GM18858 (cell line): ENCODE measurements around the gene VAMP7.
"Not testable (repeated sequence)": the region's sequence is repeated elsewhere in the genome, so short reads cannot be mapped to it uniquely, and the experiment has no call there.

Source experiments
- ATAC-seq: cut with Tn5 transposase; IDR thresholded peaks from one replicate; pipeline ENCODE4 v1.9.1; 2021; ENCODE audit not compliant: unreplicated experiment

VAMP7 gene, protein sequence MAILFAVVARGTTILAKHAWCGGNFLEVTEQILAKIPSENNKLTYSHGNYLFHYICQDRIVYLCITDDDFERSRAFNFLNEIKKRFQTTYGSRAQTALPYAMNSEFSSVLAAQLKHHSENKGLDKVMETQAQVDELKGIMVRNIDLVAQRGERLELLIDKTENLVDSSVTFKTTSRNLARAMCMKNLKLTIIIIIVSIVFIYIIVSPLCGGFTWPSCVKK

DNA sequence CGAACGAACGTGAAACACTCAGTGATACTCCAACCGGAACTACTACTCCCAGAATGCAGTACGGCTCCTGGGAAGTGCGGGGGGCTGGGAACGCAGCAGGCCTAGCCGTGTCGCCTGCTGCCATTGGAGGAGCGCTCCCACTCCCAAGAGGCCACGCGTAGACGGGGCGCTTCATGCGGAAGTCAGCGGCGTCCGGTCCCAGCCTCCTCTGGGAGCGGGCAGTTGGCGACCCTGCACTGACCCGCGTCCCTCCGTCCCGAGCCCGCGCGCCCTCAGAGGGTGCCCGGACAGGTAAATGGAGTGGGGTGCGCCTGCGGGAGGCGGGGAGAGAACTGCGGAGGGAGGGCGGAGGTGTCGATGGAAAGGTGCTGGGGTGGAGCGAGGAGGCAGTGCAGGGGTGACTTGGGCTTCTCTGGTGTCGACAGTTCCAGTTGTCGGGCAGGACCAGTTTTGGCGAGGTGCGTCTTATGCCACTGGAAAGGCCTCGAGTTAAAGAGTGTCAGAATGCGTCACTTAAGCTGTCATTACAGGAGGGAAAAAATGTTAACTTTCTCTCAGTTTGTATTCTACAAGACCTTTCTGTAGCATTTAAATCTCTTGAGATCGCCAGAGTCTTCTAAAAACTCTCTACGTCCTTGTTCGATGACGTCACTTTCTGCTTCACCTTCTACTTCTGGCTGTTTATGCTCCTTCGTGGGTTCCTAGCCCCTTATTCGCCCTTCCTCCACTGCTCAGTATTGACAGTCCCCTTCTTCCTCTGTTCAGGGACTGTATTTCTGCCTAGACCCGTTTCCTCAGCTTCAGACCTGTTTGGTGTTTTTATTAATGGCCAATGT is at the start of gene VAMP7:
TSS of gene VAMP7 (plus strand) at position 188 of the 836 bp plus-strand sequence. CDS start 8,122 bp downstream, outside the sequence.
- ATAC-seq, result peak; percentile 92

DNA sequence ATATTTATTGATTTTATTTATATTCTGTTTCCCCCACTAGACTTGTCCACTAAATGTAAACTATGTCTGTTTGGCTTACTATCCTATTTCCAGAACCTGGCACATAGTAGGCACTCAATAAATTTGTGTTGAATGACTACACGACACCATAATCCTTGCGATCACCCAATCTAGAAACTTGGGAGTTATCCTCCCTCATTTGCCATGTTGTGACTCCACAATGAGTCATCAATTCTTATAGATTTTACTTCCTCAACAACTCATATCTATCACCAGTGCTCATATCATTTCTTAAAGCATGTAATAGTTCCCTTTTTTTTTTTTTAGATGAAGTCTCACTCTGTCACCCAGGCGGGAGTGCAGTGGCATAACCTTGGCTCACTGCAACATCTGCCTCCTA is 39.9 kb upstream of the VAMP7 start:
- no peak for ATAC-seq

DNA sequence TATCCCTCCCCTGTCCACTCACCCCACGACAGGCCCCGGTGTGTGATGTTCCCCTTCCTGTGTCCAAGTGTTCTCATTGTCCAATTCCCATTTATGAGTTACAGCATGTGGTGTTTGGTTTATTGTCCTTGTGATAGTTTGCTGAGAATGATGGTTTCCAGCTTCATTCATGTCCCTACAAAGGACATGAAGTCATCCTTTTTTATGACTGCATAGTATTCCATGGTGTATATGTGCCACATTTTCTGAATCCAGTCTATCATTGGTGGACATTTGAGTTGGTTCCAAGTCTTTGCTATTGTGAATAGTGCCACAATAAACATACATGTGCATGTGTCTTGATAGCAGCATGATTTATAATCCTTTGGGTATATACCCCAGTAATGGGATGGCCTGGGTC is 29.4 kb upstream of the VAMP7 start:
- not testable (repeated sequence) for ATAC-seq

DNA sequence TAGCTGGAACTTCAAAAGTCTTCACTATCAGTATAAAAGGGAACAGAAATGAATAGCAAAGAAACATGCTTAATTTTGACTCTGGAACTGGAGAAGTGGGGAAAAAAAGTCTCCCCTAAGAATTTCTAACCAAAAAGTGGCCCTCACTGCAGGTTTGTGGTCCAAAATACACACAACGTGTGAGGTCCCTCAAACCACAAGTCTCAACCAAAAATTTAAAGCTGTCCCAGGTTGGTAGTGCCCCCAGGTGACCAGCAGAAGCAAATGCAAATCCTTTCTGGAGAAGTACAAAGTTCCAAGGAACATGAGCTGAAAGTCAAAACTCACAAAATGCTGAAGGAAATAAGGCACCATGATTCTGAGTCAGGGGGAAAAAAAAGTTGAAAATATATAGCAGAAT is 23.6 kb upstream of the VAMP7 start:
- ATAC-seq, result no peak

DNA sequence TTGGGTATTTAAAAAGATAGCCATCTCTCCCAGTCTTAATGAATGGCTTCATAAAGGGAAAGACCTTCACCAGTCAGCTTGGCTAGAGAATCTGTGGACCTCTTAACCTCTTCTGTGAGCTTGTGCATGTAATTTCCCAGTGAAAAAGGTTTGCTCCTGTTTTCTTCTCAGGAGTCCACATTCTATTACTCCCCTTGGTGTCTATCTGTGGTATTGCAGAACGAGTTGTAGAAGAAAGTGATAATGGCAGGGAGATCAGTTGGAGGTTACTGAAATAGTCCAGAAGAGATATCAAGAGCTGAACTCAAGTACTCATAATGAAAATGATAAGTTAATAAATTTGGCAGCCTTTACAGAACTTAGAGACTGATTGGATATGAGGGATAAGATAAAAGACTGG is 16.5 kb upstream of the VAMP7 start:
- ATAC-seq, result no peak

DNA sequence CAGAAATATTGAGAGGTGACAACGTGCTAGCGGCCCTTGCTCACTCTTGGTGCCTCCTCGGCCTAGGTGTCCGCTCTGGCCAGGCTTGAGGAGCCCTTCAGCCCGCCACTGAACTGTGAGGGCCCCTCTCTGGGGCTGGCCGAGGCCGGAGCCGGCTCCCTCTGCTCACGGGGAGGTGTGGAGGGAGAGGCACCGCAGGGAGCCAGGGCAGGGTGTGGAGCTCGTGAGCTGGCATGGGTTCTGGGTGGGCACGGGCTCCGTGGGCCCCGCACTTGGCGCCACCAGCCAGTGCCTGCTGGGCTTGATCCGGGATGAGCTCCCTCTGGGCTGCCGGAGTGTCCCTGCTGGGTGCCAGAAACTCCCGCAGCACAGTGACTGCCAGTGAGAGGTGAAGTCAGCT is 16.0 kb upstream of the VAMP7 start:
- ATAC-seq, result no peak

DNA sequence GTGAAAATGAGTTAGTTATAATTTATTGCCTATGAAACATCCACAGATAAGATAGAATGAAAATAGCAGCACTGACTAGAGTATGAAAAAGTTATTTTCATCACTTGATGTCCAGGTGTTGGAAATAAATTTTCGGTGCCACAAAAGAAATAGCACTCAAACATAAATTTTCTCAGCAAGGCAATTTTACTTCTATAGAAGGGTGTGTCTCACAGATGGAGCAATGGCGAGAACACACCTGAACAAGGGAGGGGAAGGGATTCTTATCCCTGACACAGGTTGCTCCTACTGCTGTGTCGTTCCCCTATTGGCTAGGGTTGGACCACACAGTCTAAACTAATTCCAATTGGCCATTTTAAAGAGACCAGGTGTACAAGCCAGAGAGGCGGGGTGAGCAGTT is 13.3 kb upstream of the VAMP7 start:
- no peak for ATAC-seq

DNA sequence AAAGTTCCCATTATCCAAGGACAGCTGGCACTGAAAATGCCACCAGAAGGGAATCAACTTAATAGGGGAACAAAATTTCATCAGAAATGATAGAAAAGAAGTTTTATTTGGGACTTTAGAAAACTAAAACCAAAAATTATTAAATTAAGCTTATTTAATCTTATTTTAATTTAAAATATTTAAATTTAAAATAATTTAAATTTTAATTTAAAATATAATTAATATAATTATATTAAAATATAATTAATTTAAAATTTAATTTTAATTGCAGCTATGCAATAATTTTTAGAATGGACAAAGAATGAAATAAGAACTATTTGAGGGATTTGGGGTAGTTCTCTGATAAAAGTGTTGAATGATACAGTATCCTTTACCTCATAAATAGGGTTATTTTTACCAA is 10.2 kb upstream of the VAMP7 start:
- ATAC-seq, result no peak

DNA sequence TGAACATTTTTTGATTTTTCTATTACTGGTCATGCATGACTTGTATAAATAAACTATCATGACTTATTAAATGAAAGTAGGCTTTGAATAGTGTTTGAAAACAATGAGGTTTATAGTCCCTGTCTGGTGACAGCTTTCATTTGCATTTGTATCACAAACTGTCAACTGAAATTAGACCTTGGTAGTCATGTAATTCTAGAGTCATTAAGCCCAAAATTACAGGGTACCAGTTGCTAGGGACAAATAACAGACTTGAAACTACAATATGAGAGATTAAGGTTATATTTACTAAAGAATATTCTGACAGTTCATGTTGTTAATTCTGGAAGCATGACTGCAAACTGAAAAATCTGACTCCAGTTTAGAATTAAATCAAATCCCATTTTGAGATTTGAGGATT is 9.2 kb upstream of the VAMP7 start:
- ATAC-seq, result no peak

DNA sequence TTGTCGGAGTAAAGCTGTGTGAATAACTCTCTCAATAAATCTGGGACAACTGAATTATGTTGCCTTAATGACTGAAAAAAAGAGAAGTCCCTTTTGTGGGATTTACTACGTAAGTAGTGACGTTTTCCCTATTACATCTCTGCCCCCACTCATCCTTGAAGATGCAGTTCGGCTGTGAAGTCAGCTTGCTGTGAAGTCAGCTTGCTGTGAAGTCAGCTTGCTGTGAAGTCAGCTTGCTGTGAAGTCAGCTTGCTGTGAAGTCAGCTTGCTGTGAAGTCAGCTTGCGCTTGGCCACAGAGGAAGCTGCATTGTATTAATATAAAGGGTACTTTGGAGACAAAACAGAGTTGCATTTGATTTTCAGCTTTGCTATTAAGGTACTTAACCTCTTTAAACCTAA is 8.0 kb upstream of the VAMP7 start:
- no peak for ATAC-seq

DNA sequence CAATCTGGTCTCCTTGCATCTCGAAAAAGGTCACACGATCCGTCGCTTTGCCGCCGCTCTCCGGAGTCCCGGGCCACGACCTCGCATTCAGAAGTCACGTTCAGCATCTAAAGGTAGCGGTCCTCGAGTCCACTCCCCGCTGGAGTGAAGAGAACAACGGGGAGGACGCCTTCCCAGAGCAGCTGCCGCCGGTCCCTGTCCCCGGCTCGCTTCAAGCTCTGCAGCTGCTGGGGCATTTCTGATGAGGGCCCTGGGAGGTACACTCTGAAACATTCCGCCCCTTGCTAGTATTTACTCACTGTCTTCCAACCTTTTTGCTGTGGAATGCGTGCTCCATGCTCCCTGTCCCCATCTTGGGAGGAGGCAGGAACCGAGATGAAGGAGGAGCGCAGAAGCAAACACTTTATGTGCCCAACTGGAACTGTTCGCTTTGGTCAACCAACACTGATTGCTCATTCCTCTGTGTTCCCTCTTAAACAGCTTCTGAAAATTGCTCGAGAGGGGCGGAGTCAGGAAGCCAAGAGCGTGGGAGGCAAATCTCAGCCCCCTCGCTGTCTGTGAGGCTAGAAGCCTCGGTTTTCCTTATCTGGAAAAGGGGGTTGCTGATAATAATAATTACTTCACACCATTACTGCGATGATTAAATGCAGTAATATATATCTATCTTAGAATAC is 6.4 kb upstream of the VAMP7 start:
- no peak for ATAC-seq

DNA sequence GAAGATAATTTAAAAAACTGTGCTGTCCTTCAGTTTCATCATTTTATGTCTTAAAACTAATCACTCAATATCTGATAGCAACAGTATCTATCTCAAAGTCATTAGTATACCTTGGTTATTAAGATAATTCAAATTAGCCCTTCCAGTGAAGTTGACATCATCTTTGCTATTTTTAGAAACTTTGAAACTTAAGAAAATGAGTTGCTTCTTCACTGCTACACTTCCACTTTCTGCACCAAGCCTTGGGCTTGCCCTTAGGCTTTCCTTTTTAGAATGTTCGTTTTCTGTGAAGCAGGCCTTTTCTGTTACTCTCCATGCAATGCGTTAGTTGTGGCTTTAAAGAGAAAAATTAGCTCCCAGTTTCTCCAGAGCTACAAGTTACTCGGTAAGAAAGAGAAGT is 4.4 kb upstream of the VAMP7 start:
- ATAC-seq, result no peak

DNA sequence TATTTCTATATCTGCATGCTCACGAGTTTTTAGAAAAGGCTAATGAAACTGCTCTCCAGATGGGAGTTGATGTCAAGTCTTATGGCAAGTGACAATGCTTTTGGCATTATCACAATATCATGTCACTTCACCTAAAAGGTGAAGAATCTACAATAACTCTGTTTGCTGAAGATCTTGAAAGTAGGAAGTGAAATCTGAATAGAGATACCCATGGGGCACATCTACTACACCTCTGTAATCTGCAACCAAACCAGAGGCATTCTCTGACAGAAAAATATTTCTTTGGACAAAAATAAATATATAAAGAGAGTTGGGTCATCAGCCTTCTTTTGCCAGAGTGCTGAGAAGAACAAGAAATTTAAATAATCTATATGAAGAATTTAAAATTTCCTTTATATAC is 3.9 kb upstream of the VAMP7 start:
- ATAC-seq, result no peak

DNA sequence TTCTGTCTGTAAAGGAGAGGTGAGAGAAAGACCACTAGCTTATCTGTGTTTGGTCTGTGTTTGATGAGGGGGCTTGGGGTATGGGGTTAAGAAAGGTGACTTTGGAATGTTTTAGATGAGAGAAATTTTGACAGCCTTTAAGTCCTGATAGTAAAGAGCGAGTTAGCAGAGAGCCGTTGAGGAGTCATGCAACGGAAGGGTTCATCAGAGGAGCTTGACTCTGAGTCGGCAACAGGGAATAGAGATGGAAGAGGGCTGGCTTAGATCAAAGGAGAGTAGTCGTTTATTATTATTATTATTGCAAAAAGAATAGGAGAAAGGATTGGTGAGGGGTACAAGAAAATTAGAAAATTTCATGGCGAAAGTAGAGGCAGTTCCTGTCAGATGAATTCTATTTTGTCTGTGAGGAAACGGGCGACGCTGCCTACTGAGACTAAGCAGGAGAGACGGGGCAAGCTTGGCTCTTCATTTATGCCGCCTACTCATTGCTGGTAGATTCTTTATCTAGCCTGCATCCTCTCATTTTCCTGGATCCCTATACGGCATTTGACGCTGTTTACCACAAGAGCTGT is 473 bp upstream of the VAMP7 start:
- no peak for ATAC-seq

DNA sequence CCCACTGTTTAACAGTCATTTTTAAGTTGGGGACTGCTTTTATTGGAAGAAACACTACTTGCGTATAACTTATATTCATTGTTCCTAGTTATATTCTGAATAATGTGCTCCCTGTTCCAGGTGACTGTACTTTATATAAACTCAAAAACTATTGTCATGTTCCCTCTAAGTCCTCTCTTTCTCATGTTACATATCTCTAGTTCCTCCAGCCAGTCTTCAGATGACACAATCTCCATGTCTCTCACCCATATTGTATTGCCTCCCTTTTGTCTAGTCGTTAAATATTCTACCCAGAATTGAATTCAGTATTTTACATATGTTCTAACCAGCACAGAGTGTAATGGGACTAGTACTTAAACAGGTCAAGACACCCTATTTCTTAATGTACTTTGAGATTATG is 5.3 kb downstream of the VAMP7 start:
- no peak for ATAC-seq

DNA sequence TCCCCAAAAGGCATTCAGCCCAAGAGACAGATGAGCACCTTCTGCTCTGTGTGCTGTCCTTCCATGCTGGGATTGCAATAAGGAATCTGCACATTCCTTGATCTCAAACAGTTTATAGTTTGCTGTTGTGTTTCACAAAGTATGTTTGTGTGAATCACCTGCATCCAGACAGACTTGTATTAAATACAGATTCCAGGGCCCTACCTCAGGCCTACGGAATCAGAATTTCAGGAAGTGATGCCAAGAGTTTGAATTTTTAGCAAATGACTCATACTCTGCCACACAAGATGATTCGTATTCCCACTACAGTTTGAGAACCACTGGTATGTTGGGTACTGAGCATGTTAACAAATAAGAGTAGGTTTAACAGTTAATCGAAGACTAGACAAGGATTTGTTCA is 7.0 kb downstream of the VAMP7 start:
- no peak for ATAC-seq

DNA sequence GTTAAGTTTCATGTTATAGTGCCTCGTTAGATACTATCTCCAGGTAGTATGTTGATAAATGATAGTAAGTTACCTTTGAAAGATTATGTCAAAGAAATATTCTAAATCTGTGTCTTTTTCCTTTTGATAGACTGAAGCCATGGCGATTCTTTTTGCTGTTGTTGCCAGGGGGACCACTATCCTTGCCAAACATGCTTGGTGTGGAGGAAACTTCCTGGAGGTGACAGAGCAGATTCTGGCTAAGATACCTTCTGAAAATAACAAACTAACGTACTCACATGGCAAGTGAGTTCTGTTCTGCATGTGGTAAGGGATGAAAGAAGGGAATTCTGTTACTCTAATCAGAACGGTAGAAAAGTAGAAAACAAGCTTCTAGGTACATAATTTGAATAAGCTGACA is 8.2 kb downstream of the VAMP7 start:
- no peak for ATAC-seq

DNA sequence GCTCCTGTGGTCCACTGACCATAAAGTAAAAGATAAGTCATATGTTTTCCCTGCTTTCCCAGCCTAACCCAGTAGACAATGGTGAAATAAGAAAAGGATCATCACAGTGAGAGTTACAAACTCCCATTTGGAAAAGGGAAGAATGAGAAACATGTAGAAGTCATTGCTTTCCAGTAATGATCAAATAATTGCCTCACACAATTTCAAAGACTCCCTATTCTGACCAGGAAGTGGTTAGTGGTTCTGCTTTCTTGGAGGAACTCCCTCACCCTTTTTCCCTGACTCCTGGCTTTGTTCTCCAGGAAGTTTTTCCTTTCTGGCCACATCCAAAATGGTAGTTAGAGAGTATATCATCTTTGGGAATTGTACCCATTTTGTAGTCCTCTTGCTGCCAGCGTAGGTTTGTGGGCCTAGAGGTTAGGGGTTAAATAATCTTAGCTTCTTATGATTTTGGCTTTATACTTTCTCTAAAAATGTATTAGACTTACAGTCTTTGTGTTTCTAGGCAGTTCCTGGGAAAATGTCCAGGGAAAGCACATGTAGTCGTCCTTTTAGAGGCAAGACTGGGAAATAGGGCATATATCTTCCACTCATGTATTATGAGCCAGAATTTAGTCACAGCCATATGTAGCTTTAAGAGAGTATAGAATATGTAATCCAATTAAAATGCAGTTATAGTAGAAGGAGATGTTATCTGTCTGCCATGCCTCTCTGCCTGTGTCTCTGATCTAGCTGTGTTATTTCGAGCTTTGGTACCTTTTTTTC is 10.5 kb downstream of the VAMP7 start:
- ATAC-seq, result no peak

DNA sequence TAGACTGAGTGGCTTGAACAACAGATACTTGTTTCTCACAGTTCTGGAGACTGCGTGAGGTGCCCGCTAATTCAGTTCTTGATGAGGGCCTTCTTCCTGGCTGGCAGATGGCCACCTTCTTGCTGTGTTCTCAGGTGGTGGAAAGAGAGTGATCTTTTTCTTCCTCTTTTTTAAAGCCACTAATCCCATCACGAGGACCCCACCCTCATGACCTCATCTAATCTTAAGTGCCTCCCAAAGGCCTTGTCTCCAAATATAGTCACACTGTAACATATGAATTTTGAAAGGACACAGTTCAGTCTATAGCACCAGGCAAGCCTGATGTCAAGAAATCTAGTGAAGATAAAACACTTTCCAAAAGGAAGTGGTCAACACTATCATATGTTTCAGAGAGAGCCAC is 12.4 kb downstream of the VAMP7 start:
- ATAC-seq, result no peak

DNA sequence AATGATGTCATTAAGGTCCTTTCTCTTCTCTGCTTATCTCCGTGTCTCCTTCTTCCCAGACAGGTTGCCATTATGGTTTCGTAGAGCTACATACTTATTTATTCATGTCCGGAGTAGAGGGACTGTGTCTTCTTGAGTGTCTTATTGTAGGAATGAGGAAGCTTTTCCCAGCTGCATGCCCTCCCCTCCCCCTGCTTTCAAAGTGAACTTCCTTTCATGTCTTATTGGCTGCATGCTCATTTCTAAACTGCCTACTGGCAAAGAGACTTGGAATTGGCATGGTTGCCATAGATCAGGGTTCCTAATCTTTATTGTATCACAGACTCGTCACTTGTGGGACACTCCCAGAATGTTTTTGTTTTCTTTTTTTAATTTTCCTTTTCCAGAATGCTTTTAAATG is 15.4 kb downstream of the VAMP7 start:
- no peak for ATAC-seq

DNA sequence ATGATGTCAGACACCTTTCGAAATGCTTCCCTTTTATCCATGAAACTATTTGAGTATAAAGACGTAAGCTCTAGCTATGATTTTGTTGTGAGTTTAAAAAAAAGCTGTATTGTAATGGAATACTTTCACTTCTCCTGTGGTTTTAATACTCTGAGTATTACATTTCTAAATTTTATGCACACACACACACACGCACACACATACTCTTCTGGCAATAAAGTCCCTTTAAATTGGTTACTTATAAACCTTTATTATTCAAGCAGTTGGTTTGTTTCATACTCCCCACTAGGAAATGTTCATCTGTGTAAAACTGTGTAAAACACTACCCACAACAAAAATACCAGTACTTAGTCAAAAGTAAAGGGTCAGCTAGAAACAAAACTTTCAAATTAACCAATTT is 18.2 kb downstream of the VAMP7 start:
- no peak for ATAC-seq
